GF-D8 (cell line): ENCODE results near the gene TTLL11.

ENCODE experiments used
- DNase-seq: peaks from one replicate; lab custom pipeline; 2025; lab: John Stamatoyannopoulos, UW

Gene TTLL11

DNA sequence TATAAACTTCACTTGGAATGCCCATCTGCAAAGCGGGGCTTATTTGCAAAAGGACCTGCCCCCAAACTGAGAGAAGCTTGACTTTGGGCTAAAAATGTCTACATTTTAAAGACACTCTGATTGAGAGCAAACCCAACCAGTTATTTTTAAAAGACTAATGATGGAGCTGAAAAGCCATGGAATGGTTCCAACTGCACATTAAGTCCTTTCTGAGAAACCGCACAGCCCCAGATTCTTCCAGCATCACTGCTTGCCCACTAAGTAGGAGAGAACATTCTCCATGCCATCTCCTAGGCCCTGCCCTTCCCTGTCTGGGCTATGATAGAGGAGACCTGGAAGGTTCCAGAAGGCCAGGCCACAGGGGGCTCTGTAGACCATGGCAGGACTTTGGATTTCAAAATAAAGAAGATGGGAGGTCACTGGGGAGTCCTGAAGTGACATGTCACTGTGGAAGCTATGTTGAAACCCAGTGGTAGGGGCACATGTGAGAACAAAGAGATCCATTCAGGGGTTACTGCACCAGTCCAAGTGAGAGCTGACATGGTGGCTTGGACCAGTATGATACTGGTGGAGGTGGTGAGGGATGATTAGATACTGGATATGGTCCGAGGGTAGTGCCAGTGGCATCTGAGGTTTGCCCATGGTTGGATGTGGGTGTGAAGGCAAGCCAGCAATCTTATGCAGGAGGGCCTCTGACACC lies 262.5 kb downstream of the TTLL11 start:
- DNase-seq, result no peak

DNA sequence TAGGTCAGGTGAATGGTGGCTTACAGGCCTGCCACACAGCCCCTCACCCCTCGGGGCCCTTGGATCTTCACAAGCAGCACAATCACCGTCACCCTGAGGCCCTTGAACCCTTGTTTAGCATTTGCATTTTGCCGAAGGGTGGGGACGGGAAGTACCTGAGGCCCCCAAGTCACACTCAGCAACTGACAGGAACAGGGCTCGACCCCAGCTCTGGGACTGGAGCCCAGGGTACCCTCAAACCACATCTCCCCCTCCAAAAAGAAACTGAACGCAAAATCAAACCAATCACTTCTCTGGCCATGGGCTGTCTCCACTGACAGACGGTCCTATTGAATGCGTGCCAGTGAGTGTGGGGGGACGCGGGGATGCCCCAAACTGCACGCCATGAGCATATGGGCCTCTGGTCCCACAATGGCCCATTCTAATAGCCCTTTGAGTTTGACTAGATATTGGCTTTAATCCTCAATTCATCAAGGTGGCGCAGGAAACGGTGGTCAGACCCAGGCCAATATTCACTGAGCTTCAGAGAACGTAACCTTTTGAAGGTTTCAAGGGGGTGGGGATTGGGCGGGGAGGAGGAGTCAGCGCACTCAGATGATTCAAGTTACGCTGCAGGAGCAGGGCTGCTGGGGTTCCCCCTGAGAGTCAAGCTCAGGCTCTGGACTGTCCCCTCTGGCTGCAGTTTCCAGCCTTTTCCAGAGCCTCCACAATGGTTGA lies 265.7 kb downstream of the TTLL11 start:
- DNase-seq, result no peak

DNA sequence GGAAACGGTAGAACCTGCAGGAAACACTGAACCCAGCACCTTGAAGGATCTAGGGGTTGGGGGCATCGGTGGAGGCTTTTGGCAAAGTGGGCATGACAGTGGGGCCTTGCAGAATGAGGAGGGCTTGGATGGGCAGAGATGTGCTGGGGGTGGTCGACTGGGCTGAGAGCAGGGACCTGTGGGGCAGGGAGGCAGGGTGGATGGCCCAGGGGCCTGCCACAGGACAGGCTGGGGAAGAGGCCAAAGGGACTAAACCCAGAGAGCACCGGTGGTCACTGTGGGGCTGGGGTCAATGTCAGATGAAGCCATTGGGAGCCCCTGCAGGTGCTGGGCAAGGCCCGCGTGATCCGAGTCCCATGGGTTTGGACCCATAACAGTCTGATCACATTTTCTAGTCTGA lies 266.4 kb downstream of the TTLL11 start:
- no peak for DNase-seq

- DNase-seq, result no peak
Measured at GRCh38 chr9:121825031-121825691, 267.9 kb downstream of the TTLL11 start.

DNA sequence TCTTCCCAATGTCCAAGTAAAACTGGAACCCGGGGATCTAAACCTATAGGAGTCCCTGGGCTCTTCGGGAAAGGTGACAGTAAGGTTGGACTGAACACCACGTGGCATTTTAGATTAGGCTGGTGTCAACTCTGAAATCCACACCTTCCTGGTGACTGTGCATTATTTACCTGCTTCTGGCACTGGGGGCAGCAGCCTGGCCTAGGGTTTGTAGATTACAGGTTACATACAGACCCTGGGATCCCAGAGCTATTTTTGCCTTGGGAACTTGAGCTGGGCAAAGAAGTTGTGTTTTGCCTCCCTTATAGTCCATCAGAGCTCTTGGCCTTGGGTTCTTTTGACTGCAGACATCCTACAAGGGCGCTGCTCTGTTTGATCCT lies 268.5 kb downstream of the TTLL11 start:
- DNase-seq, result no peak

- DNase-seq, result no peak
Measured at GRCh38 chr9:121823451-121824169, 269.5 kb downstream of the TTLL11 start.

- no peak for DNase-seq
Measured at GRCh38 chr9:121822093-121823085, 270.7 kb downstream of the TTLL11 start.

DNA sequence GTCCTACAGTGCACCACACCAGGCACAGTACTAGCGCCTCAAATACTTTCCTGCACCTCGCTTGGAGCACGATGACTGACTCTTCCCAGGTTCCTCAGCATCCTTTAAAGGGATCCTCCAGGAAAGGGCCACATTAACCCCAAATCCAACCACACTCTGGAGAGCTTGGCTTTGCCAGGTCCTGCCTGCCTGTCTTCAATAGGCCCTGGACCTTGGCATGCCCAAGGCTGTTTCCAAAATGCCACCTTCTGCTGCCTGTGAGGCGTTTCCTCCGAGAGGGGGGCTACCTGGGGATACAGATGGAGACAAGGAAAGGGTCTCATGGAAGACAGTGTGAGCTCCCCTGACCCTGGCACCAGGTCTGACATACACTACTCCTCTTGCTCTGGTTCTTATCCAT lies 271.8 kb downstream of the TTLL11 start:
- DNase-seq, result no peak

GRCh38 chr9:121820286-121821005 lies 272.7 kb downstream of the TTLL11 start:
- no peak for DNase-seq

DNA sequence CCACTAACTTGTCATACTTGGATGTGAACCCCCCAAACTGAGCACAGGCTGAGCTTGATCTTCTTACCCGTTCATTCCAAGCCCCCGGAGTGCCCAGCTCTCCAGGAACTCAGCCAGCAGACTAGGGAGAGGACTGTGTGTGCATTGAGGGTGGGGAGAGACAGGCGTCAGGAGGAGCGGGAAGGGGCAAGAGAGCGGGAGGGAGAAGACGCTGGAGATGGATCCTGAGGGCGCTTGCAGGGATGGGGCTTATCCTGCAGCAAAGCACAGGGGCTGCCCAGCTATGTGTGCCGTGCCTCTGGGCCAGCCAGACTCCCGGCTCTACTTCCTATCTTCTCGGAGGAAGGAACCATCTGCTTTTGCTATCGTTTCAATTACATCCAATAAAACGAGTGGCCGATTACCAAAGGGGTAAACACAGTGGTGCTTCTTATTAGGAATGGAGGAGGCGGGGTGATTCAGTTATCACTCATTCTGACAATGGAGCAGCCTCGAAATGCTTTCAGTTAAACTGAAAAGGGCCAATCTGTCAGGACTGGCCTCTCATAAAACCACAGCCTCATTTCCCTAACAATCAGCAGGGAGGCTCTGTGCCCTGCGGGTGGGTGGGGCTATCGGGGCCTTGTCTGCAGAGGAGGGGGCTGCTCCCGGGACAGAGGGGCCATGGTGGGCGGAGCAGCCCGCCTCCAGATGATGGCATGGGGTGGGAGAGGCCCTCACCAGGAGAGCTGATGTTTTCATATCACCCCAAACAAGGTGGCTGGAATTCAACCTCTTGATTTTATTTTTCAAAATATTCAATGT lies 273.5 kb downstream of the TTLL11 start:
- no peak for DNase-seq

GRCh38 chr9:121818841-121819427 lies 274.2 kb downstream of the TTLL11 start:
- no peak for DNase-seq

DNA sequence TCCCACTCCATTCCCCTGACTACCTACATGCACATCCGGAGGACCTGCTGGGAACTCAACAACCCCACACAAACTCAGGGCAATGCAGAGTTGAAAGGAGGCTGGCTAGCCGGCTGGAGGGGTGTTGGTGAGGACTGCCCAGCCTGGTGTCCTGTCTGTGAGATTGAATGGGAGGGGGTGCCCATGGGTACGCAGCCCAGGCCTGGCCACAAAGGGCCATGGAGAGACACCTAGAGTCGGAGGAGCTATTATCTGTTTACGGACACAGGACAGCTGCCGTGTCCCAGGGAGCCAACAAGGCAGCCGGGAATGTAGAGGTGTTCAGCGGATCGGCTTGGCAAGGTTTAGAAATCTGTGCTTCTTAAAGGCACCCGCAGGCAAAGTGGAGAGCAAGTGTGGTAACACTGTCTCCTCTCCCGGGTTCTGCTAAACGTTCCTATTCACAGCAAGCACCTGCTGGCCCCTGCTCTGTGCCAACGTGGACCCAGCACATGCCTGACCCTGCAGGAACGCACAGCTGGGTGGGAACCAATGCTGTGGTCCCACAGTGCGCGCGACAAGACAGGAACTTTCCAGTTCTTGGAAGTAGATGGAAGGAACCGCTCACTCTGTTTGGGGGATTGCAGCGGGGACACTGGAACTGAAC lies 275.0 kb downstream of the TTLL11 start:
- DNase-seq, result no peak

DNA sequence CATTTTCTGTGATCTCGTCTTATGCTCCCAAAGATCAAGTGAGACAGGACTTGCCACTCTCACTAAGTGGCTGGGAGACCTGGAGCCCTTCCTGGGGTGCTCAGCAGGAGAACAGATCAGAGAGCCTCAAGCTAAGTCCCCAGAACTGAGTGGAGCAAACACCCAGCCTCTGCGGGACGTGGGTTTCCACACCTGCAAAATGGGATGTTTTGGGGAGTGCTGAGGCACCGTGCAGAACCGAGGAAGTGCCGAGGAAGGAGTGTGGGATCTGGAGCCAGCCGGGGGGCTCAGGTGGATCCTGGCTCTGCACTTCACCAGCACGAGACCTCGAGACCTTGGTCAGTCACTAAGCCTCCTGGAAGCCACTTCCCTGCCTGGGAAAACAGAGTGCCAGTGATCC lies 275.6 kb downstream of the TTLL11 start:
- no peak for DNase-seq

DNA sequence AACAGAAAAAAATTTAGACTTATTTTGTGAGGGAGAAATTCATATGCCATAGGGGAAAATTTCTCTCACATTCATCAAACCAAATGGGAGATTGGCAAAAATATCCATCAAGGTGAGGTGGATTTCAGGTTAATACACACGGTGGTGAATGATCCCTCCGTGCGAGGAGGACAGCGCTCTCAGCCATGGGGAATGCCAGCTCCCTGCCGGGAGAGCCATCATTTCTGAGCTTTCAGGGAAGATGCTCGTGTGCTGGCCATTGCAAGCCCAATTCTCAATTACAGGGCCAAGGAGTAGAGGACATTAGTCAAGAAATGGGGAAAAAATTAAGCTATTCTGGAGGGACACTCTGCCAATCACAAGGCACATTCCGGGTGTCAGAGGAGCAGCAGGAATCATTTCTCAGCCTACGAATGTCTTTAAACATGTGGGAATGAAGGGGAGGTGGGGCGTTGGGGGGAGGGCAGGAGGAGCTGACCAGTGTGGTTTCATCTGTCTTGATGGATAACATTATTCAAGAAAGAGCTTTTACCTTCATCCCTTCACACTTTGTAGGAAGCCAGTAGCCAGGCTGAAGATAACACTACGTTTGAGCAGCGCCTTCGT lies 276.2 kb downstream of the TTLL11 start:
- DNase-seq, result no peak

DNA sequence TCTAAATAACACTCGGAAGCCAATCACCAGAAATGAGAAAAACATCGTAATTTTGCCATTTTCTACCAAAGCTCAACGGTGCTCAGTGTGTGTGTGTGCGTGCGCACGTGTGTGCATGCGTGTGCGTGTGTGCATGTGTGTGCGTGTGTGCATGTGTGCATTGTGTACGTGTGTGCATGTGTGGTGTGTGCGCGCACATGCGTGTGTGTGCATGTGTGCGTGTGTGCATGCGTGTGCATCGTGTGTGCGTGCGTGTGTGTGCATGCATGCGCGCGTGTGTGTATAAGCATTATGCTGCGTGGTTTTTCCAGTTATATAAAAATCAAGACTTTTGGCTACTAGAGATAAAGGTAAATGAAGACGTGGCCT lies 276.7 kb downstream of the TTLL11 start:
- no peak for DNase-seq

DNA sequence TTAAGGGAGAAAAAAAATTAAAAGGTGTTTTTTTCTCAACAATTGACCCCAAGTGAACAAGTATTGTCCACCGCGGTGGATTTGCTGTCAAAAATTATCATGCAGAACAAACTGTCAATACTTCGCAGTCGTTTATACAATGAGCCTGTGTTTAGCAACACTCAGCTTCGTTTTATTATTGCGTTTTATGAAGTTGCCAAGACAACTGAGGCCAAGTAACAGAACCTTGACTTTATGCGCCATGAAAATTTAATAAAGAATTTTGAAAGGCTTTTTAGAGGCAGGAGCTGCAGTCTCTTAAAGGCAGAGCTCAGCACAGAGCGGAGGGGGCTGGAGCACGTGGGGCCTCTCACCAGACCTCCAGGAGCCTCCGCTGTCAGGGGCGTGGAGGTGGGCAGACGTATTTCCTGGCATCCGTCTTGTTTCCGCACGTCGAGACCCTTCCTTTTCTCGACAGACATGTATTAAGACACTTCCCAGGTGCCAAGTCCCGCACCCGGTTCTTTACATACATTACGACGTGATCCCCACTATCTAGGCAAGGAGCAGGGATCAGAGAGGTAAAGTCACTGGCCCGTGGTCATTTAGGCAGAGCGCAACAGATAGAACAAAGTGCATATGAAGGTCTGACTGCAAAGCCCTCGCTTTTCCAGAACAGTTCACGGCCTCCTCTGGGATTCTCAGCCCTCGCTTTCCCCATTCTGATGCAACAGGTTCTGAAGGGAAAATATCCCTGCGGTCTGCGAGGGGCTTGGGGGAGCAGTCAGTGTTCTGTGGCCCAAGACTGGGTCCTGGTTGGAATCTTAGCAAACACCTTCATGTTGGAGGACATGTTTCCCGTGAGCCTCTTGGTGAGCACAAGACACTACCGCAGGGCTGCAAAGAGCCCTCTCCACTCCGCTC lies 277.3 kb downstream of the TTLL11 start:
- DNase-seq, result no peak

GRCh38 chr9:121815084-121815483 lies 278.0 kb downstream of the TTLL11 start:
- DNase-seq, result no peak

DNA sequence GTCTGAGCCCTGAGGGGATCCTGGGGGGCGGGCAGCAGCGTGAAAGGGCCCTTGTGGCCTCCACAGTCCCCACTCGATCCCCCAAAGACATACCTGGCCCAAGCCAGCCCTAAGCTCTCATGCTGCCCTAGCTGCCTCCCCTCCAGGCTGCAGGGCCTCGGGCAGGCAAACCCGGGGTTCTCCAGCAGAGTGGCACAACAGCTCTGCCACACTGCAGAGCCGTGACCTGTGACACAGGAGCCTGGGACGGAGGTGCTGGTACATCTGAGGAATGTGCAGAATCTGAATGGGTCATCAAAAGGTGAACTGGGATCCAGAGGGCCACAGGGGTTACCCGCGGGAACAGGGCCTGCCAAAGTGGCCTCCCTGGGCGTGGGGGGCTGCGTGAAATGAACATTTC lies 278.5 kb downstream of the TTLL11 start:
- DNase-seq, result no peak
